GM08714 (cell line): ENCODE measurements around the gene LGALS12.
A peak's percentile ranks its signal among the peaks of the same experiment; 100 is the strongest.

Experiments
- H3K4me3 ChIP-seq: fragments of 200-500 bp; sonication (Bioruptor generic); 2 replicates; pipeline ENCODE4 v1.5.1; 2014; ENCODE audit warnings: mild to moderate bottlenecking, low read length, inconsistent platforms
- ZNF274 ChIP-seq: IDR thresholded peaks from 2 replicates; pipeline ENCODE4 v1.6.1; 2012; ENCODE audit warnings: mild to moderate bottlenecking, low read depth, low read length

LGALS12 gene

DNA sequence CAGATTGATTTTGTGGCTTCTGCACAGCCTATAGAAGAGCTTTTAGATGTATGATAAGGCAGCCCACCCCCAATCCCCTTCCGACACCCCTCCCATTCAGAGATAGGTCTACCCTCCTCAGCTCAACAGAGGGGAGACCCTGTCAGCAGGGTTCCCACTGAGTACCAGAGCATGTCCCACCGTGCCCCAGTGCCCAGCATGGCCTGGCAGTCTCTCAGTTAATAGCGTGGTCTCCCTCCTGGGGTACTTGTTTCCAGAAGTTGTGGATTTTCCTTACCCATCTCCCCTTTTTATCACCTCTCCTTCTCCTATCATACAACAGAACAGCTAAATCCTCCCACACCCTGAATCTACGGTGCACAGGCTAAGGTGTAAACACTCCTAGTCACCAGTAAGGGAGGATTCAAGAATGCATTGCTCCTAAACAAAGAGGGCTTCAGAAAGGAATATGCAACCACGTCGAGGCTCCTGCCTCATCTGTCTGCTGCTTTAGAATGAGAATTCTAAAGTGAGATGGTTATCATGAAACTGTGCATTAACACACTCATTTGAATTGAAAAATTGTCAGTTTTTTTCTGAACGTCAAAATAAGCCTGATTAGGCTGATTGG lies 50.6 kb downstream of the LGALS12 start:
- H3K4me3 ChIP-seq: no peak overlapping the region
- no peak for TF ChIP-seq ZNF274

- no peak for TF ChIP-seq ZNF274
- H3K4me3 ChIP-seq: no peak overlapping the region
Observed at GRCh38 chr11:63557570-63557969, 51.7 kb downstream of the LGALS12 start.

DNA sequence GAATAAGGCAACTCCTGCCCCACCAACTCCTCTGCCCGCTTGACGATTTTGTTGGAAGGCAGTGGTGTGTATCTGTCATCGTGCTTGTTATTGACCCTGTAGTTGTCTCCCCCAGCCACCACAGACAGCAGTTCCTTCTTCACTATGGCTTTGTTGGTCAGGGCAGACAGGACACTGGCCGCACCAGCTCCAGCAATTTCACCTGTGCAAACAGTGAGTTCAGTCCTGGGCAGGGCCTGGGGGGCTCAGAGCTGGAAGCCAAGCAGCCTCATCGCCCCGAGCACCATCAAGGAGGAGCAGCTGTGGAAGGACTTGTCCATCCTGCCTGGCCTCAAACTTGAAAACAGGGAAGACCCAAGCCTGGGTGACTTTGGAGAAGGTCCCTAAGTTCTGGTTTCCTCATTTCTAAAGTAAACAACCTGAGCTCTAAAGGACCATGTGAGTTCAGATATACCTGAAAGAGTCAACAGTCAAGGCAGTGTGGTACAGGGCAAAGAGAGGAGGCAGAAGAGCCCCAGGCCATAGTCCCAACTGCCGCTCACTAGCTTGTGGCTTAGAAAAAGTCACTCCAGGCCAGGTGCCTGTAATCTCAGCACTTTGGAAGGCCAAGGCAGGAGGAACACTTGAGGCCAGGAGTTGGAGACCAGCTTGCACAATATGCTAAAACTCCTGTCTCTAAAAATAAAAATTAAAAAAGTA lies 52.7 kb downstream of the LGALS12 start:
- no peak for TF ChIP-seq ZNF274
- no peak overlapping the region for H3K4me3 ChIP-seq

GRCh38 chr11:63560506-63561180 lies 54.8 kb downstream of the LGALS12 start:
- no peak overlapping the region for H3K4me3 ChIP-seq
- no peak for TF ChIP-seq ZNF274

DNA sequence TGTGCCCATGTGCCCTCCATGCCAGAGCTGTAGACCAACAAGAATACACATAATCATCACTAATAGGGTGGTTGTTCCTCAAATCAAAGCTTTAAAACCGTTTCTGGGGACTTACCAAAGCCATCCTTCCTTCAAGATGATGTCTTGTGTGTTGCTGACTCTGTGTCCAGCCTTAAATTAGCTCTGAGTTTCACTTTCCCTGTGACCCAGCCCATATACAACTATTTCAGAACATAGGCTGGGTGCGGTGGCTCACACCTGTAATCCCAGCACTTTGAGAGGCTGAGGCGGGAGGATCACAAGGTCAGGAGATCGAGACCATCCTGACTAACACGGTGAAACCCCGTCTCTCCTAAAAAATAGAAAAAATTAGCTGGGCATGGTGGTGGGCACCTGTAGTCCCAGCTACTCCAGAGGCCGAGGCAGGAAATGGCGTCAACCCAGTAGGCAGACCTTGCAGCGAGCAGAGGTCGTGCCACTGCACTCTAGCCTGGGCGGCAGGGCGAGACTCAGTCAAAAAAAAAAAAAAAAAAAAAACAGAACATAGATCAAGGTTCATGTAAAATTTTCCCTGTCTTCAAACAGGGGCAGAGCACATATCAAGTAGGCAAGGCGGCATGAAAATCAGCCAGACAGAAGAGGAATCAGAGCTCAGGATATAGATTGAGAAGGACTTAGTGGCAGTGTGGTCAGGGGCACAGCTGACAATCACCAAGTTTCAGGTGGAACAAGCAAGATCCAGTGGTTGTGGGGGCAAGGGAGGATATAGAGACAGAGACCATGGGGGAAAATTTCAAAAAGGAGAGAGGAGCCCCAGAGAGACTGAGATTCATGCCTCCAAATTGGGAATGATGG lies 57.5 kb downstream of the LGALS12 start, which contains the start of gene PLAAT2:
Gene PLAAT2, minus strand, starts transcription at position 179 of the 855 bp plus-strand sequence. Its CDS starts 55 bp downstream, at position 124.
- H3K4me3 ChIP-seq: peak within 1 kb of the TSS; percentile 16; the same call in 1 of the 2 replicates
- TF ChIP-seq ZNF274: no peak

DNA sequence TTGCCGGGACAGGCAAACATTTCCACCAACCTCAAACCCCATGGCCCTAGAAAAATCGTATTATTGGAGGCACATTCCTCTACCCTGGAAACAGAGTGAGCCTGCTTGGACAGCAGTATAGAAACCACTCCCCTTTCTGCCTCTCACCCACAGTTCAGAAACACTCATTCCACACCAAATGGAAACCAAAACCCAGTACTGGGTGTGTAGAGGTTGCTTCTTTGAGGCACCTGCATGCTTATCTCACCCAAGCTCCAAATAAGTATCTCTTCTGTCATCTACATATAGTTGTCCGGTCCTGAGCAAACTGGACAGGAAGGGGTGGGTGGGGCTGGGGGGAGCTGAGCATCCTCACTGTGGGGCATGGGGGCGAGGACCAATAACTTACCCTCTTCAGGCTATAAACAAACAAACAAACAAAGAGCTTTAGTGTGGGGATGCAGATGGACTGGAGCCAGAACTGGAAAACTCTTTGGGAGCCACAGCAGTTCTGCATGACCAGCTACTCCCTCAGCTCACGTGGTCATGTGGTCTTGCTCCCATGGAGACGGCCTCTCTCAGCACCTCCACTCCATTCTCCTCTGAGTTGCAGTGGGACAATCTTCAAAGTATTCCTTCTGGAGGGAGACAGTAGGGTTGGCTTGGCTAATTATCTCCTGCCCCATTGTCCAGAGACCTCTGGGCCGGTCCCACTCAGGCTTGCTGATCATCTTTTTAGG lies 58.3 kb downstream of the LGALS12 start:
- peak overlapping the region; percentile 16; the same call in 1 of the 2 replicates for H3K4me3 ChIP-seq
- TF ChIP-seq ZNF274: no peak

DNA sequence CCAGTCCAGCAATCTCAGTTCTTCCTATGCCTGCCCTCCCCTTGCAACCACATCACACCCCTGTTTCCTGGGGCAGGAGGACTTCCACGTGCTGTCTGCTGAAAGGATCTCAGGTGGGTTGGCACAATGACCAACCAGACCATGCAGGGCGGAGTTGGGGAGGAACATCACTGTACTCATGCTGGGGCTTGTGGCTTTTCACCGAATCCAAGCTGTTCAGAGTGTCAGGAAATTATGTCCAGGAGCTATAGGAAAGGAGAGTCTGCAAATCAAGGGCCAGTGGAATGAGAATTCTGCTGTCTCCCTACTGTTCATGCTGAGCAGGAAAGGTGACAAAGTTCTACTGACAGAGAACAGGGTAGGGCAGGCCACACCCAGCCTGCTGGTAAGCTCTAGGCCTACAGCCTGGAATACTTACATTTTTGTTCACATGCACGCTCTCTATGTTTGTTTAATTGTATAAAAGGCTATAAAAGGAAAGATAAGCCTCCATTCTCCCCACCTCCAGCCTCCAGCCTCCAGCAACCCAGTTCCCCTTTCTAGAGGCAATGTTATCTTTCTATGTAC lies 59.0 kb downstream of the LGALS12 start:
- TF ChIP-seq ZNF274: no peak
- H3K4me3 ChIP-seq: no peak overlapping the region
